Neutrophil (primary cell): ENCODE measurements around the gene TUBB6.

Experiments used
- H3K27ac ChIP-seq: fragments of 200-600 bp; sonication (generic); 2 replicates; pipeline ENCODE4 v1.5.1; 2016; ENCODE audit warnings: mild to moderate bottlenecking, moderate library complexity
- H3K27me3 ChIP-seq: fragments of 200-600 bp; sonication (generic); 2 replicates; pipeline ENCODE4 v1.6.0; 2016; ENCODE audit warnings: mild to moderate bottlenecking
- H3K36me3 ChIP-seq: fragments of 200-600 bp; sonication (generic); 2 replicates; pipeline ENCODE4 v1.5.1; 2017
- H3K4me1 ChIP-seq, 2 experiments: fragments of 200-600 bp in 1 of 2; sonication (generic) in 1 of 2; 1 replicate in 1 of 2; 2 replicates in 1 of 2; pipeline versions ENCODE4 v1.5.1 to v1.6.1; 2013 to 2016; ENCODE audit warnings: low read depth in 1 of 2, low read length in 1 of 2, mild to moderate bottlenecking in 1 of 2, moderate library complexity in 1 of 2; ENCODE audit not compliant: control insufficient read depth in 1 of 2, insufficient read depth in 1 of 2
- H3K4me3 ChIP-seq, 2 experiments: fragments of 200-600 bp in 1 of 2; sonication (generic) in 1 of 2; 1 replicate in 1 of 2; 2 replicates in 1 of 2; pipeline ENCODE4 v1.5.1; 2013 to 2016; ENCODE audit warnings: low read depth in 1 of 2, low read length in 1 of 2, mild to moderate bottlenecking in 1 of 2, moderate library complexity in 1 of 2
- H3K9me3 ChIP-seq: fragments of 200-600 bp; sonication (generic); 2 replicates; pipeline ENCODE4 v1.5.1; 2016
- TF ChIP-seq, protein P1 (sequence below): fragments of 200-600 bp; sonication (generic); IDR thresholded peaks from 2 replicates; pipeline ENCODE4 v1.5.1; 2016; ENCODE audit warnings: antibody characterized with exemption

The TUBB6 gene

DNA sequence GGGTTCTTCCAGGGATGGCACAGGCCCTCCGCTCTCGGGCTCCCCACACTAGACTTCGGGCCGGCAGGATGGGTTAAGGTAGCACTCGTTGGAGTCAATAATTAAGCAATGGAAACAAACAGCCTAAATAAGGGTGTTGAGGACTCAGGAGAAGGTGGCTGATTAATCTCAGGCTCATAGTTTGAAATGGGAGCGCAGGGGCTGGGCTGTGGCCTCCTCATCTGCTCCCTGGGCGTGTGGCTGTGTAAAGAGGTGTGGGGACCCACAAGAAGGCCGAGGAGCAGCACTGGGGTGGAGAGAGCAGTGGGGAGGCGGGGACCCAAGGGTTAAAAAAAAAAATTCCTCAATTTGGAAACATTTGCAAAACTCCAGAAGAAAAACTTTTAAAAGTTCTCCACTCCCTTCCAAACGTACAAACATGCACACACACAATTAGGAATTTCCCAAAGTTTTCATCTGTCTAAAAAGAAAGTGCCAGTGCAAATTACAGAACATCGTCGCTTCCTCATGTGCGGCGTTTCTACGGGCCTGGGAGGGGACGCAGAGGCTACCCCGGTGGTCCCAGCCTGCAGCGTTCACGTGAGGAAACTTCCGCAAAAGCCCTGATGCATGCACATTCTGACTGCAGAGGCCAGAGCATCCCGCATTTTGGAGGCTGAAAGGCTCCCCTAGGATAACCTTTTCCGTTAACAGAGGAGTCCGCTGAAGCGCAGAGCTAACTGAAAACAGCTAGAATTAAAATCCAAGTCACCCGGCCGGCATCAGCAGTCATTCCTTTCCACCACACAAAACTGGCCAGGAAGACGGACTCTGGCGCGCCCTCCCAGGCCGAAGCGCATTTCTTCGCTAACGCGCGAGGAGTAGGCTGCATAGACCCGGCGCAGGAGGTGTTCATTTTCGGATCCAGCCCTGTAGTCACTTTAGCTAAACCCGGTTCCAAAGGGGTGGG is 1.0 kb upstream of the TUBB6 start:
- Histone ChIP-seq H3K27ac (no peak overlapping the region), H3K4me3 (no peak overlapping the region)

DNA sequence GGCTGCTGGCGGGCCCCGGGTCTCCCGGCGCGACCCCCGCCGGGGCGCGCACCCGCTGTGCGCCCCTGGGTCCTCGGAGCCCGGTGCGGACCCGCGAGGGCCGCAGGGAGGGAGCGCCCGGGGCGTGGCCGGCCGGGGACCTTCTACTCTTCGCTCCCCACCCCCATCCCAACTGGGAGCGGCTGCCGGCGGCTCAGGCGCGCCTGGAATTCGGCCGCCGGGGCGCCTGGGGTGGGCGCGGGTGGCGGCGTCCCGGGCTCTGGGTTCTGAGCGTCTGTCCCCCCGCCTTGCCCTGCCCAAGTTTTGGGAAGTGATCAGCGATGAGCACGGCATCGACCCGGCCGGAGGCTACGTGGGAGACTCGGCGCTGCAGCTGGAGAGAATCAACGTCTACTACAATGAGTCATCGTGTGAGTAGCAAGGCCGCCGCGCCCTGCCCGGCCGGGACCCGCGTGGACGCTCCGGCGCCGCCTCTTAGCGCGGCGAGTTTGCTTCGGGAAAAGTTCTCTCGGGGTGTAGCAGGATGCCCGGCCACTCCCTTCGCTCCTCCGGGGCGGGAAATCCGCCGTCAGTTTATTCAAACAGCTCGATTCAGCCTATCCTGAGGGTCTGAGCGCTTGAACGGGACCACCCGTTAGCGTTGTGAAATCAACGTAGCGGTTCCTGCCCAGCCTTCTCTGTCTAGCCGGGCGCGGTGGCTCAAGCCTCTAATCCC is 502 bp downstream of the TUBB6 start:
- peak overlapping the region; percentile 27 to 38 for H3K4me3 ChIP-seq
- H3K27ac ChIP-seq = no peak overlapping the region

More for the DNA sequence above, 1.0 kb upstream of the TUBB6 start:
- TF ChIP-seq, protein P1, sequence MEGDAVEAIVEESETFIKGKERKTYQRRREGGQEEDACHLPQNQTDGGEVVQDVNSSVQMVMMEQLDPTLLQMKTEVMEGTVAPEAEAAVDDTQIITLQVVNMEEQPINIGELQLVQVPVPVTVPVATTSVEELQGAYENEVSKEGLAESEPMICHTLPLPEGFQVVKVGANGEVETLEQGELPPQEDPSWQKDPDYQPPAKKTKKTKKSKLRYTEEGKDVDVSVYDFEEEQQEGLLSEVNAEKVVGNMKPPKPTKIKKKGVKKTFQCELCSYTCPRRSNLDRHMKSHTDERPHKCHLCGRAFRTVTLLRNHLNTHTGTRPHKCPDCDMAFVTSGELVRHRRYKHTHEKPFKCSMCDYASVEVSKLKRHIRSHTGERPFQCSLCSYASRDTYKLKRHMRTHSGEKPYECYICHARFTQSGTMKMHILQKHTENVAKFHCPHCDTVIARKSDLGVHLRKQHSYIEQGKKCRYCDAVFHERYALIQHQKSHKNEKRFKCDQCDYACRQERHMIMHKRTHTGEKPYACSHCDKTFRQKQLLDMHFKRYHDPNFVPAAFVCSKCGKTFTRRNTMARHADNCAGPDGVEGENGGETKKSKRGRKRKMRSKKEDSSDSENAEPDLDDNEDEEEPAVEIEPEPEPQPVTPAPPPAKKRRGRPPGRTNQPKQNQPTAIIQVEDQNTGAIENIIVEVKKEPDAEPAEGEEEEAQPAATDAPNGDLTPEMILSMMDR = no peak
- H3K27me3 ChIP-seq = peaks cover 66% of the 10 kb centered on the region
- H3K36me3 ChIP-seq = no peaks in the 10 kb centered on the region
- no peaks in the 10 kb centered on the region for H3K9me3 ChIP-seq
- peaks cover 14 to 22% of the 10 kb centered on the region in 2 experiments for H3K4me1 ChIP-seq

GRCh38 chr18:12309683-12310198 is 1.7 kb downstream of the TUBB6 start:
- peaks cover 14 to 22% of the 10 kb centered on the region in 2 experiments for H3K4me1 ChIP-seq
- TF ChIP-seq, protein P1 = no peak
- H3K27ac ChIP-seq = no peak overlapping the region
- no peaks in the 10 kb centered on the region for H3K36me3 ChIP-seq
- no peaks in the 10 kb centered on the region for H3K9me3 ChIP-seq
- no peak overlapping the region for H3K4me3 ChIP-seq
- H3K27me3 ChIP-seq = peaks cover 61% of the 10 kb centered on the region

More for the DNA sequence above, 502 bp downstream of the TUBB6 start:
- Histone ChIP-seq H3K36me3 (no peaks in the 10 kb centered on the region), H3K27me3 (peaks cover 66% of the 10 kb centered on the region), H3K9me3 (no peaks in the 10 kb centered on the region), H3K4me1 (peaks cover 14 to 22% of the 10 kb centered on the region in 2 experiments)
- TF ChIP-seq, protein P1 = no peak

GRCh38 chr18:12310762-12311161 is 2.7 kb downstream of the TUBB6 start:
- Histone ChIP-seq H3K36me3 (no peaks in the 10 kb centered on the region), H3K9me3 (no peaks in the 10 kb centered on the region), H3K27me3 (peaks cover 50% of the 10 kb centered on the region), H3K27ac (no peak overlapping the region), H3K4me3 (no peak overlapping the region), H3K4me1 (peaks cover 14 to 22% of the 10 kb centered on the region in 2 experiments)
- TF ChIP-seq, protein P1 = no peak

GRCh38 chr18:12312976-12313375 is 4.9 kb downstream of the TUBB6 start:
- Histone ChIP-seq H3K36me3 (no peaks in the 10 kb centered on the region), H3K4me3 (no peak overlapping the region), H3K27me3 (peaks cover 28% of the 10 kb centered on the region), H3K27ac (no peak overlapping the region), H3K9me3 (no peaks in the 10 kb centered on the region), H3K4me1 (peaks cover 4 to 9% of the 10 kb centered on the region in 2 experiments)
- TF ChIP-seq, protein P1 = no peak
